Measurements from ENCODE around the gene EIF5A2. TPM values are rescaled to one million over a fixed set of nuclear protein-coding genes. Genes with fewer than 3 reads are reported as not detected.
A peak's percentile ranks its signal among the peaks of the same experiment; 100 is the strongest.
"Not testable (repeated sequence)": the region's sequence is repeated elsewhere in the genome, so short reads cannot be mapped to it uniquely, and the experiment has no call there.

The EIF5A2 gene
- polyA plus RNA-seq (2013, experiment 1 of 4): 2.9 TPM
- 4.6 TPM for polyA plus RNA-seq (2013, experiment 2 of 4)
- polyA plus RNA-seq (2013, experiment 3 of 4): 3.3 TPM
- 6.8 TPM for polyA plus RNA-seq (2013, experiment 4 of 4)

DNA sequence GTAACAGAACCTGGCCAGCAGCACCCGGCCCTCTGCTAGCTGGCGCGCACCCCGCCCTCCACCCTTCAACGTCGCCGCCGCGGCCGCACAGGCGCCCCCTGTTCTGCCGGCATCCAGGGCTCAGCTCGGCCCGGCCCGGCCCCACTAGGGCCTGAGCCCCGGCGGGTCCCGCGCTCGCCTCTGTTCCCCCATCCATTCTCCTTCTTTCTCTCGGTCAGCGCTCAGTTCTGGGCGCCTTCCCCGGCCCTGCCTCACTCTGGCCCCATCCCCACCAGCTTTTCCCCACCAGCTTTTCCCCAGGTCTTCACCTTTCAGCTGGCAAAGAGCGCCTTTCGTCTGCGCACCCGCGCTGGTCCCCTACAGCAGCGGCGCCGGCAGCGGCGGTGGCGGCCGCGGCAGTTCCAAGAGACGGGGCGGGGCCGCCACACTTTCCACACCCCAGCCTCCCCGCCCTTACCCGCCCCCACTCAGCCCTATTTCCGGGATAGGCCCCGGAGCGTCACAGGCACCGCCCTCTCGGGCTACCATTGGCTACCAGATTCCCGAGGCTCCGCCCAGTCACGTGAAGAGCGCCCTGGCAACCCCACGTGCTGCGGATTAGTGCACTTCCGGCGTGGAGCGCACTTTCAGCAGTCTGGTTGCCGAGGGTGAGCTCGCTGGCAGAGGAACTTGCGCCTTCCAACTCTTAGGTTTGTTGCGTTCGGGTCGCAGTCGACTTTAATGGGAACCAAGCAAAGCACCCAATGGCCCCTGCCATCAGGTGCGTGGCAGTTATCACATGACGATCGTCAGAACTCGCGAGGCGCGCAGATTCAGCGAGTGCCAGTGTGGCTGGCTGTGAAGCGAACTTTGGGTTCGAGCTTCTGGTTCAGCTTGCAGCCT is at the start of gene EIF5A2:
Gene EIF5A2, minus strand, starts transcription at position 403 of the 882 bp plus-strand sequence. CDS start 831 bp downstream, outside the sequence.
- Histone ChIP-seq H3K4me3 (ENCODE audit: insufficient read depth, low read depth, low read length) (peak within 1 kb of the TSS; percentile 57), H3K27ac (ENCODE audit: insufficient read depth, low read depth, low read length, poor library complexity, severe bottlenecking) (no peak within 1 kb of the TSS)

GRCh38 chr3:170956647-170957046 is 48.2 kb upstream of the EIF5A2 start:
- Histone ChIP-seq H3K27ac (ENCODE audit: insufficient read depth, low read depth, low read length, poor library complexity, severe bottlenecking) (no peak overlapping the region), H3K9me3 (ENCODE audit: control insufficient read depth, low read length) (no peaks in the 10 kb centered on the region), H3K36me3 (ENCODE audit: control insufficient read depth, insufficient read depth, low read length) (no peaks in the 10 kb centered on the region), H3K4me1 (ENCODE audit: control insufficient read depth, insufficient read depth, low read length) (no peaks in the 10 kb centered on the region), H3K4me3 (ENCODE audit: insufficient read depth, low read depth, low read length) (no peak overlapping the region), H3K27me3 (ENCODE audit: control insufficient read depth, insufficient read depth, low read length, poor library complexity, severe bottlenecking) (no peaks in the 10 kb centered on the region)

More for the DNA sequence above, at the start of gene EIF5A2:
- H3K4me1 ChIP-seq (ENCODE audit: control insufficient read depth, insufficient read depth, low read length): no peaks in the 10 kb centered on the region
- 22% methylated on average over 73 of the region's 73 CpGs for WGBS, 2 experiments
- no peaks in the 10 kb centered on the region for H3K9me3 ChIP-seq (ENCODE audit: control insufficient read depth, low read length)
- H3K27me3 ChIP-seq (ENCODE audit: control insufficient read depth, insufficient read depth, low read length, poor library complexity, severe bottlenecking): peaks cover 26% of the 10 kb centered on the region
- no peaks in the 10 kb centered on the region for H3K36me3 ChIP-seq (ENCODE audit: control insufficient read depth, insufficient read depth, low read length)

DNA sequence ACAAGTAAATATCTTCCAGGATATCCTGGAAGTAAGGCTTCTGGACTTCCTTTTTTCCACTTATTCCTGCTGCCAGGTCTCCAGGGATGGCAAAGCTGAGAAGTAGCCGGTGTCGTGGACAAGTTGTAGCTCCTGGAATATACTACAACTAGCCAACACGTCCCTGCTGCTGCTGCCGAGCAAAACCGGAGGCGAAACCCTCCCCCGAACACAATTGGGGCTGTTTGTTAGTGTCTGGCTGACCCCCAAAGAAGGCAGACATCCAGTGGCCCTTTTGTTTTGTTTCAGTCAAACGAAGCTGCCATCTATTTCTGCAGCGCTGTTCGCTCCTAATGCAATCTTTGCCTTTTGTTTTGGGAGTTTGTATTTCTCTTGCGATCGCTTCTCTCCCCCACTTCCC is 45.3 kb upstream of the EIF5A2 start:
- no peaks in the 10 kb centered on the region for H3K9me3 ChIP-seq (ENCODE audit: control insufficient read depth, low read length)
- WGBS, 2 experiments: 86 to 87% methylated on average over 12 of the region's 12 CpGs
- no peaks in the 10 kb centered on the region for H3K27me3 ChIP-seq (ENCODE audit: control insufficient read depth, insufficient read depth, low read length, poor library complexity, severe bottlenecking)
- no peak overlapping the region for H3K4me3 ChIP-seq (ENCODE audit: insufficient read depth, low read depth, low read length)
- no peaks in the 10 kb centered on the region for H3K36me3 ChIP-seq (ENCODE audit: control insufficient read depth, insufficient read depth, low read length)
- H3K27ac ChIP-seq (ENCODE audit: insufficient read depth, low read depth, low read length, poor library complexity, severe bottlenecking): no peak overlapping the region
- H3K4me1 ChIP-seq (ENCODE audit: control insufficient read depth, insufficient read depth, low read length): no peaks in the 10 kb centered on the region

GRCh38 chr3:170953229-170953628 is 44.8 kb upstream of the EIF5A2 start:
- WGBS, 2 experiments: 84 to 86% methylated on average over 13 of the region's 13 CpGs
- Histone ChIP-seq H3K27ac (ENCODE audit: insufficient read depth, low read depth, low read length, poor library complexity, severe bottlenecking) (no peak overlapping the region), H3K4me1 (ENCODE audit: control insufficient read depth, insufficient read depth, low read length) (no peaks in the 10 kb centered on the region)

GRCh38 chr3:170949211-170949610 is 40.8 kb upstream of the EIF5A2 start:
- Histone ChIP-seq H3K27me3 (ENCODE audit: control insufficient read depth, insufficient read depth, low read length, poor library complexity, severe bottlenecking) (no peaks in the 10 kb centered on the region), H3K9me3 (ENCODE audit: control insufficient read depth, low read length) (no peaks in the 10 kb centered on the region), H3K4me3 (ENCODE audit: insufficient read depth, low read depth, low read length) (no peak overlapping the region), H3K4me1 (ENCODE audit: control insufficient read depth, insufficient read depth, low read length) (no peaks in the 10 kb centered on the region), H3K27ac (ENCODE audit: insufficient read depth, low read depth, low read length, poor library complexity, severe bottlenecking) (no peak overlapping the region), H3K36me3 (ENCODE audit: control insufficient read depth, insufficient read depth, low read length) (no peaks in the 10 kb centered on the region)
- 93 to 94% methylated on average over 2 of the region's 2 CpGs for WGBS, 2 experiments

More at GRCh38 chr3:170953229-170953628, 44.8 kb upstream of the EIF5A2 start:
- H3K36me3 ChIP-seq (ENCODE audit: control insufficient read depth, insufficient read depth, low read length): no peaks in the 10 kb centered on the region
- H3K9me3 ChIP-seq (ENCODE audit: control insufficient read depth, low read length): no peaks in the 10 kb centered on the region
- no peaks in the 10 kb centered on the region for H3K27me3 ChIP-seq (ENCODE audit: control insufficient read depth, insufficient read depth, low read length, poor library complexity, severe bottlenecking)
- no peak overlapping the region for H3K4me3 ChIP-seq (ENCODE audit: insufficient read depth, low read depth, low read length)

DNA sequence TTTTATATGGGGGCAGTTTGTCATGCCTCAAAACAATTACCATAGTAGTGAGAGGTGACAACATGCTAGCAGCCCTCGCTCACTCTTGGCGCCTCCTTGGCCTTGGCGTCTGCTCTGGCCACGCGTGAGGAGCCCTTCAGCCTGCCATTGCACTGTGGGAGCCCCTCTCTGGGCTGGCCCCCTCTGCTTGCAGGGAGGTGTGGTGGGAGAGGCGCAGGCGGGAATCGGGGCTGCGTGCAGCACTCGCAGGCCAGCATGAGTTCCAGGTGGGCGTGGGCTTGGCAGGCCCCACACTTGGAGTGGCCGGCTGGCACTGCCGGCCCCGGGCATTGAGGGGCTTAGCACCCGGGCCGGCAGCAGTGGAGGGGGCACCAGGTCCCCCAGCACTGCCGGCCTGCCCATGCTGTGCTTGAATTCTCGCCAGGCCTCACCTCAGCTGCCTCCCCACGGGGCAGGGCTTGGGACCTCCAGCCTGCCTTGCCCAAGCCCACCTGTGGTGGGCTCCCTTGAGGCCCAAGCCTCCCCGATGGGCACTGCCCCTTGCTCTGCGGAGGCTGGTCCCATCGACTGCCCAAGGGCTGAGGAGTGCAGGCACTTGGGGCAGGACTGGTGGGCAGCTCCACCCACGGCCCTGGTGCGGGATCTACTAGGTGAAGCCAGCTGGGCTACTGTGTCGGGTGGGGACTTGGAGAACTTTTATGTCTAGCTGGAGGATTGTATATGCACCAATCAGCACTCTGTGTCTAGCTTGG is 38.8 kb upstream of the EIF5A2 start:
- Histone ChIP-seq H3K9me3 (ENCODE audit: control insufficient read depth, low read length) (no peaks in the 10 kb centered on the region), H3K27me3 (ENCODE audit: control insufficient read depth, insufficient read depth, low read length, poor library complexity, severe bottlenecking) (no peaks in the 10 kb centered on the region), H3K36me3 (ENCODE audit: control insufficient read depth, insufficient read depth, low read length) (no peaks in the 10 kb centered on the region), H3K4me1 (ENCODE audit: control insufficient read depth, insufficient read depth, low read length) (no peaks in the 10 kb centered on the region), H3K27ac (ENCODE audit: insufficient read depth, low read depth, low read length, poor library complexity, severe bottlenecking) (no peak overlapping the region), H3K4me3 (ENCODE audit: insufficient read depth, low read depth, low read length) (no peak overlapping the region)
- WGBS, 2 experiments: 95 to 96% methylated on average over 25 of the region's 25 CpGs

GRCh38 chr3:170942011-170942410 is 33.6 kb upstream of the EIF5A2 start:
- Histone ChIP-seq H3K4me1 (ENCODE audit: control insufficient read depth, insufficient read depth, low read length) (no peaks in the 10 kb centered on the region), H3K4me3 (ENCODE audit: insufficient read depth, low read depth, low read length) (no peak overlapping the region), H3K9me3 (ENCODE audit: control insufficient read depth, low read length) (no peaks in the 10 kb centered on the region), H3K27me3 (ENCODE audit: control insufficient read depth, insufficient read depth, low read length, poor library complexity, severe bottlenecking) (no peaks in the 10 kb centered on the region), H3K27ac (ENCODE audit: insufficient read depth, low read depth, low read length, poor library complexity, severe bottlenecking) (no peak overlapping the region), H3K36me3 (ENCODE audit: control insufficient read depth, insufficient read depth, low read length) (no peaks in the 10 kb centered on the region)

- Histone ChIP-seq H3K4me3 (ENCODE audit: insufficient read depth, low read depth, low read length) (no peak overlapping the region), H3K36me3 (ENCODE audit: control insufficient read depth, insufficient read depth, low read length) (no peaks in the 10 kb centered on the region), H3K27me3 (ENCODE audit: control insufficient read depth, insufficient read depth, low read length, poor library complexity, severe bottlenecking) (no peaks in the 10 kb centered on the region), H3K4me1 (ENCODE audit: control insufficient read depth, insufficient read depth, low read length) (no peaks in the 10 kb centered on the region), H3K27ac (ENCODE audit: insufficient read depth, low read depth, low read length, poor library complexity, severe bottlenecking) (no peak overlapping the region), H3K9me3 (ENCODE audit: control insufficient read depth, low read length) (no peaks in the 10 kb centered on the region)
- 94% methylated on average over 1 of the region's 1 CpG; no CpG with 5 or more reads in 1 of the 2 experiments for WGBS, 2 experiments
These were observed 33.1 kb upstream of the EIF5A2 start for GRCh38 chr3:170941551-170941950.

DNA sequence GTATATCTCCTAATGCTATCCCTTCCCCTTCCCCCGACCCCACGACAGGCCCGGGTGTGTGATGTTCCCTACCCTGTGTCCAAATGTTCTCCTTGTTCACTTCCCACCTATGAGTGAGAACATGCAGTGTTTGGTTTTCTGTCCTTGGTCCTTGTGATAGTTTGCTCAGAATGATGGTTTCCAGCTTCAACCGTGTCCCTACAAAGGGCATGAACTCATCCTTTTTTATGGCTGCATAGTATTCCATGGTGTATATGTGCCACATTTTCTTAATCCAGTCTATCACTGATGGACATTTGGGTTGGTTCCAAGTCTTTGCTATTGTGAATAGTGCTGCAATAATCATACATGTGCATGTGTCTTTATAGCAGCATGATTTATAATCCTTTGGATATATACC is 24.6 kb upstream of the EIF5A2 start:
- not testable (repeated sequence) for H3K4me3 ChIP-seq (ENCODE audit: insufficient read depth, low read depth, low read length); H3K9me3 ChIP-seq (ENCODE audit: control insufficient read depth, low read length); H3K4me1 ChIP-seq (ENCODE audit: control insufficient read depth, insufficient read depth, low read length); H3K27me3 ChIP-seq (ENCODE audit: control insufficient read depth, insufficient read depth, low read length, poor library complexity, severe bottlenecking); H3K36me3 ChIP-seq (ENCODE audit: control insufficient read depth, insufficient read depth, low read length); H3K27ac ChIP-seq (ENCODE audit: insufficient read depth, low read depth, low read length, poor library complexity, severe bottlenecking)
- WGBS, 2 experiments: 85 to 92% methylated on average over 4 of the region's 4 CpGs

GRCh38 chr3:170923553-170923952 is 15.1 kb upstream of the EIF5A2 start:
- H3K27me3 ChIP-seq (ENCODE audit: control insufficient read depth, insufficient read depth, low read length, poor library complexity, severe bottlenecking); H3K27ac ChIP-seq (ENCODE audit: insufficient read depth, low read depth, low read length, poor library complexity, severe bottlenecking); H3K4me3 ChIP-seq (ENCODE audit: insufficient read depth, low read depth, low read length); H3K36me3 ChIP-seq (ENCODE audit: control insufficient read depth, insufficient read depth, low read length); H3K9me3 ChIP-seq (ENCODE audit: control insufficient read depth, low read length); H3K4me1 ChIP-seq (ENCODE audit: control insufficient read depth, insufficient read depth, low read length): not testable (repeated sequence)
- 92 to 95% methylated on average over 27 of the region's 27 CpGs for WGBS, 2 experiments

All from ectodermal cell (in vitro differentiated cells).